Endothelial cell of umbilical vein (primary cell): Measurements from ENCODE around the gene NBEAL1. TPM values are rescaled to one million over a fixed set of nuclear protein-coding genes. Genes with fewer than 3 reads are reported as not detected.

Experiments used
- BruUV-seq: library from RNA; stranded (reverse); fragments of 400-500 nt; replicated peaks from 2 replicates; lab custom pipeline; 2021; lab: Mats Ljungman, UMichigan
- CTCF ChIA-PET: fragments of 300-600, 350-600 bp; sonication (Branson Sonifier 250); formaldehyde crosslinking; loops from one replicate; lab custom pipeline; 2021; ENCODE audit warnings: antibody characterized with exemption, inconsistent platforms; lab: Charles Lee
- POLR2A ChIA-PET: fragments of 300-600, 350-600 bp; sonication (Branson Sonifier 250); formaldehyde crosslinking; loops from one replicate; lab custom pipeline; 2021; ENCODE audit warnings: antibody characterized with exemption, inconsistent platforms; lab: Charles Lee
- DNase-seq: peaks from one replicate; pipeline ENCODE4 v3.0.0-alpha.2; 2011; ENCODE audit warnings: low read depth, low spot score
- FAIRE-seq: peaks from 2 replicates; lab custom pipeline; 2011; peaks lifted over from hg19 to GRCh38; lab: Jason Lieb, UNC
- H2AFZ ChIP-seq: 2 replicates; pipeline ENCODE4 v1.6.0; 2012; ENCODE audit warnings: low read depth, low read length, control low read depth, inconsistent platforms
- H3K27ac ChIP-seq: 2 replicates; pipeline ENCODE4 v1.5.1; 2011; ENCODE audit warnings: low read depth, mild to moderate bottlenecking, control low read depth, low read length, moderate library complexity; ENCODE audit not compliant: insufficient read depth
- H3K27me3 ChIP-seq, 2 experiments: 2 replicates each; pipeline versions ENCODE4 v1.6.0 to v1.6.1; 2011; ENCODE audit warnings: low read length in 2 of 2, mixed read lengths in 1 of 2; ENCODE audit not compliant: control insufficient read depth in 2 of 2, insufficient read depth in 2 of 2
- H3K36me3 ChIP-seq, 2 experiments: 2 replicates in 1 of 2; 3 replicates in 1 of 2; pipeline ENCODE4 v1.5.1; 2011; ENCODE audit warnings: low read length in 2 of 2, mild to moderate bottlenecking in 1 of 2, moderate library complexity in 1 of 2; ENCODE audit not compliant: control insufficient read depth in 2 of 2, insufficient read depth in 2 of 2; ENCODE audit errors: extremely low read depth in 1 of 2
- H3K4me1 ChIP-seq: 3 replicates; pipeline ENCODE4 v1.5.1; 2011; ENCODE audit warnings: mild to moderate bottlenecking, low read length; ENCODE audit not compliant: control insufficient read depth, insufficient read depth; ENCODE audit errors: extremely low read depth
- H3K4me2 ChIP-seq: 2 replicates; pipeline ENCODE4 v1.6.1; 2011; ENCODE audit warnings: low read length, control low read depth, mixed read lengths; ENCODE audit not compliant: insufficient read depth
- H3K4me3 ChIP-seq, 3 experiments: fragments of 200-600 bp in 1 of 3; sonication (generic), shearing (Covaris generic) in 1 of 3; replicated peaks in 1 of 3; 2 replicates each; pipeline ENCODE4 v1.5.1; 2011 to 2016; ENCODE audit warnings: control low read depth in 3 of 3, low read length in 3 of 3, mild to moderate bottlenecking in 2 of 3, inconsistent platforms in 1 of 3, low read depth in 1 of 3, moderate library complexity in 1 of 3; ENCODE audit not compliant: insufficient read depth in 1 of 3
- H3K79me2 ChIP-seq: 2 replicates; pipeline ENCODE4 v1.6.0; 2012; ENCODE audit warnings: low read length, inconsistent platforms; ENCODE audit not compliant: control insufficient read depth, insufficient read depth
- H3K9ac ChIP-seq: replicated peaks from 2 replicates; pipeline ENCODE3; 2011; ENCODE audit warnings: low read length, control low read depth; ENCODE audit not compliant: insufficient read depth; ENCODE audit errors: extremely low read depth
- H3K9me1 ChIP-seq: replicated peaks from 3 replicates; pipeline ENCODE4 v1.6.0; 2011; ENCODE audit warnings: mild to moderate bottlenecking, low read length; ENCODE audit not compliant: control insufficient read depth, insufficient read depth; ENCODE audit errors: extremely low read depth
- H3K9me3 ChIP-seq: replicated peaks from 2 replicates; pipeline ENCODE4 v1.5.1; 2012; ENCODE audit warnings: low read length, inconsistent platforms; ENCODE audit not compliant: control insufficient read depth, insufficient read depth
- H4K20me1 ChIP-seq: replicated peaks from 2 replicates; pipeline ENCODE3; 2011; ENCODE audit warnings: mild to moderate bottlenecking, low read length; ENCODE audit not compliant: control insufficient read depth, insufficient read depth; ENCODE audit errors: extremely low read depth
- EZH2 ChIP-seq: IDR thresholded peaks from 2 replicates; pipeline ENCODE4 v1.6.1; 2012; ENCODE audit warnings: borderline replicate concordance, low read depth, mild to moderate bottlenecking, moderate library complexity, low read length, inconsistent platforms; ENCODE audit not compliant: severe bottlenecking
- FOS ChIP-seq: IDR thresholded peaks from 2 replicates; pipeline ENCODE4 v1.6.1; 2011; ENCODE audit warnings: mild to moderate bottlenecking, low read length, moderate library complexity, borderline replicate concordance; ENCODE audit not compliant: insufficient read depth
- JUN ChIP-seq: IDR thresholded peaks from 2 replicates; pipeline ENCODE4 v1.6.1; 2011; ENCODE audit warnings: borderline replicate concordance, low read depth; ENCODE audit not compliant: insufficient read length, insufficient read depth
- MYC ChIP-seq: IDR thresholded peaks from one replicate; pipeline ENCODE4 v1.6.1; 2011; ENCODE audit warnings: mild to moderate bottlenecking, low read depth, low read length
- POLR2A ChIP-seq: IDR thresholded peaks from 2 replicates; pipeline ENCODE4 v1.6.1; 2012; ENCODE audit warnings: low read depth, mild to moderate bottlenecking, control low read depth, low read length
- POLR2AphosphoS5 ChIP-seq: IDR thresholded peaks from 2 replicates; pipeline ENCODE4 v1.6.1; 2012; ENCODE audit warnings: low read depth, mild to moderate bottlenecking, control low read depth, low read length, moderate library complexity; ENCODE audit not compliant: insufficient read depth
- dilution Hi-C: fragments of 300-500 bp; cut with MboI; formaldehyde crosslinking; loops from one replicate; pipeline ENCODE4 v1.15.0; 2019; ENCODE audit warnings: low sequenced_read_pairs; ENCODE audit not compliant: extremely low pct_ligation_motif_present
- intact Hi-C: fragments of 100-400 bp; cut with micrococcal nuclease; formaldehyde crosslinking; loops from one replicate; pipeline ENCODE4 v1.10.0; 2022
- polyA plus RNA-seq, 4 experiments: library from polyadenylated mRNA; depleted of rRNA in 3 of 4; stranded (reverse) in 3 of 4; unstranded in 1 of 4; fragments of >200 nt; gene quantifications; 2 replicates each; pipeline versions ENCODE4 v1.2.1 to v1.2.3, GENCODE V29; 2011 to 2012; ENCODE audit warnings: missing spikeins in 1 of 4
- total RNA-seq: library from RNA; stranded (reverse); gene quantifications from 2 replicates; pipeline ENCODE4 v1.2.3, GENCODE V29; 2021
- TF ChIP-seq, protein P1 (sequence below): IDR thresholded peaks from 2 replicates; pipeline ENCODE4 v1.6.1; 2011; ENCODE audit not compliant: insufficient read depth, insufficient read length
- TF ChIP-seq, protein P2 (sequence below), 2 donors: IDR thresholded peaks; 1 replicate in 1 of 2; 2 replicates in 1 of 2; pipeline ENCODE4 v1.5.1; 2011; ENCODE audit warnings: low read length in 2 of 2, mild to moderate bottlenecking in 2 of 2, moderate library complexity in 2 of 2, control low read depth in 1 of 2, inconsistent platforms in 1 of 2, low read depth in 1 of 2; ENCODE audit not compliant: insufficient read depth in 1 of 2; ENCODE audit errors: extremely low read depth in 1 of 2

The NBEAL1 gene
- total and polyA plus RNA-seq, 2 donors (not counting 3 experiments of a cell fraction or from before 2014, with no cell fraction given) = 2.1 to 23.3 TPM

DNA sequence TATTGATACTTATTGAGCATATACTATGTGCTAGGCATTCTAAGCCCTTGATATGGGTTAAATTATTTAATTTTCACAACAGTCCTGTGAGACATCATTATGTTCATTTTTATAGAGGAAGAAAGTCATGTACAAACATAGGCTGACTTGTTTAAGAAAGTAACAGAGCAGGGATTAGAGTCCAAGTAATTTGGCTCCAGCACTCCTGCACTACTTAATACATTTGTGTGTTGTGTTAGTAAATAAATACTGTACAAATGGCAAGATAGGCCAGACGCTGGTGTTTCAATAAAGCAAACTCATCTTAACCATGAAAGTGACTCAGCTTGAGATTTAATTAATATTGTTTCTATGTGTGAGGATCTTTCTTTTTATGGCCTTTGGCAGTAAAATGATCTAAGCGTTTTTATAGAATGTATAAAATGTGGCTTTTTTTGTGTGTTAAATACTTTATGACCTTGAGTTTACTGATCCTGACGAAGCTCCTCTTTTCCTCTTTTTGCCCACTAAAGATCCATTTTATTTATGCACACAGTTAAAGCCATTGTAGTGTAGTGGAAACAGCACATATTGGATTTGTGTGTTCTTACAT lies 21.3 kb downstream of the NBEAL1 start:
- POLR2A ChIA-PET = no interaction called here
- no peak overlapping the region for H3K27ac ChIP-seq

More for the DNA sequence above, 21.3 kb downstream of the NBEAL1 start:
- Histone ChIP-seq H3K9me1 (no peaks in the 10 kb centered on the region), H3K4me3 (no peak overlapping the region), H3K4me1 (no peaks in the 10 kb centered on the region), H3K9me3 (no peaks in the 10 kb centered on the region), H4K20me1 (no peaks in the 10 kb centered on the region), H3K9ac (no peak overlapping the region), H3K36me3 (no peaks in the 10 kb centered on the region), H3K4me2 (no peak overlapping the region), H3K79me2 (no peaks in the 10 kb centered on the region), H3K27me3 (no peaks in the 10 kb centered on the region), H2AFZ (no peak overlapping the region)
- TF ChIP-seq POLR2A (no peak), POLR2AphosphoS5 (no peak), JUN (no peak), EZH2 (no peak), FOS (no peak), MYC (no peak)
- TF ChIP-seq, protein P1, sequence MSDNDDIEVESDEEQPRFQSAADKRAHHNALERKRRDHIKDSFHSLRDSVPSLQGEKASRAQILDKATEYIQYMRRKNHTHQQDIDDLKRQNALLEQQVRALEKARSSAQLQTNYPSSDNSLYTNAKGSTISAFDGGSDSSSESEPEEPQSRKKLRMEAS = no peak
- TF ChIP-seq, protein P2, sequence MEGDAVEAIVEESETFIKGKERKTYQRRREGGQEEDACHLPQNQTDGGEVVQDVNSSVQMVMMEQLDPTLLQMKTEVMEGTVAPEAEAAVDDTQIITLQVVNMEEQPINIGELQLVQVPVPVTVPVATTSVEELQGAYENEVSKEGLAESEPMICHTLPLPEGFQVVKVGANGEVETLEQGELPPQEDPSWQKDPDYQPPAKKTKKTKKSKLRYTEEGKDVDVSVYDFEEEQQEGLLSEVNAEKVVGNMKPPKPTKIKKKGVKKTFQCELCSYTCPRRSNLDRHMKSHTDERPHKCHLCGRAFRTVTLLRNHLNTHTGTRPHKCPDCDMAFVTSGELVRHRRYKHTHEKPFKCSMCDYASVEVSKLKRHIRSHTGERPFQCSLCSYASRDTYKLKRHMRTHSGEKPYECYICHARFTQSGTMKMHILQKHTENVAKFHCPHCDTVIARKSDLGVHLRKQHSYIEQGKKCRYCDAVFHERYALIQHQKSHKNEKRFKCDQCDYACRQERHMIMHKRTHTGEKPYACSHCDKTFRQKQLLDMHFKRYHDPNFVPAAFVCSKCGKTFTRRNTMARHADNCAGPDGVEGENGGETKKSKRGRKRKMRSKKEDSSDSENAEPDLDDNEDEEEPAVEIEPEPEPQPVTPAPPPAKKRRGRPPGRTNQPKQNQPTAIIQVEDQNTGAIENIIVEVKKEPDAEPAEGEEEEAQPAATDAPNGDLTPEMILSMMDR (IDR thresholded peaks at IDR 0.05; ENCODE audit: extremely low read depth in 1 of 2, insufficient read depth in 1 of 2, low read depth in 1 of 2, low read length in 2 of 2) = no peak
- no peak for FAIRE-seq
- CTCF ChIA-PET = no interaction called here
- no peak for DNase-seq
- intact Hi-C loops = no loop called here
- dilution Hi-C loops = no loop called here
- no TSS peak for BruUV-seq
